DOHH2 (cell line): ENCODE measurements around the gene CWC25.
"Not testable (repeated sequence)": the region's sequence is repeated elsewhere in the genome, so short reads cannot be mapped to it uniquely, and the experiment has no call there.

Source experiments
- EZH2phosphoT487 ChIP-seq: fragments of 200-600 bp; sonication (generic); IDR thresholded peaks from 2 replicates; pipeline ENCODE4 v1.6.1; 2017; ENCODE audit warnings: borderline replicate concordance, mild to moderate bottlenecking, antibody characterized with exemption, low read length, moderate library complexity, mixed read lengths
- TF ChIP-seq, protein P1 (sequence below): fragments of 200-600 bp; sonication (generic); IDR thresholded peaks from one replicate; pipeline ENCODE4 v1.5.1; 2014; ENCODE audit warnings: antibody characterized with exemption, mild to moderate bottlenecking, low read depth, low read length; ENCODE audit not compliant: poor library complexity, severe bottlenecking

DNA sequence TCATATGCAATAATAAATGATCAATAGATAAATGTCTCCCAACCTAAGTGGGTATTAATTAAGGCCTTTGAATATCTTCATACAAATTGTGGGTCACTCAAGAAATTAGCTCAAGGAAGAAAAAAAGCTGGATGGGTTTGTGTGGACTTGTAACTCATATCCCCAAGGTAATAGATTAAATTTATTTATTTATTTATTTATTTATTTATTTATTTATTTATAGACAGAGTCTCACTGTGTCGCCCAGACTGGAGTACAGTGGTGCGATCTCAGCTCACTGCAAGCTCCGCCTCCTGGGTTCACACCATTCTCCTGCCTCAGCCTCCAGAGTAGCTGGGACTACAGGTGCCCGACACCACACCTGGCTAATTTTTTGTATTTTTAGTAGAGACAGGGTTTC, 37.1 kb downstream of the CWC25 start:
- TF ChIP-seq, protein P1, sequence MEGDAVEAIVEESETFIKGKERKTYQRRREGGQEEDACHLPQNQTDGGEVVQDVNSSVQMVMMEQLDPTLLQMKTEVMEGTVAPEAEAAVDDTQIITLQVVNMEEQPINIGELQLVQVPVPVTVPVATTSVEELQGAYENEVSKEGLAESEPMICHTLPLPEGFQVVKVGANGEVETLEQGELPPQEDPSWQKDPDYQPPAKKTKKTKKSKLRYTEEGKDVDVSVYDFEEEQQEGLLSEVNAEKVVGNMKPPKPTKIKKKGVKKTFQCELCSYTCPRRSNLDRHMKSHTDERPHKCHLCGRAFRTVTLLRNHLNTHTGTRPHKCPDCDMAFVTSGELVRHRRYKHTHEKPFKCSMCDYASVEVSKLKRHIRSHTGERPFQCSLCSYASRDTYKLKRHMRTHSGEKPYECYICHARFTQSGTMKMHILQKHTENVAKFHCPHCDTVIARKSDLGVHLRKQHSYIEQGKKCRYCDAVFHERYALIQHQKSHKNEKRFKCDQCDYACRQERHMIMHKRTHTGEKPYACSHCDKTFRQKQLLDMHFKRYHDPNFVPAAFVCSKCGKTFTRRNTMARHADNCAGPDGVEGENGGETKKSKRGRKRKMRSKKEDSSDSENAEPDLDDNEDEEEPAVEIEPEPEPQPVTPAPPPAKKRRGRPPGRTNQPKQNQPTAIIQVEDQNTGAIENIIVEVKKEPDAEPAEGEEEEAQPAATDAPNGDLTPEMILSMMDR, result not testable (repeated sequence)
- not testable (repeated sequence) for TF ChIP-seq EZH2phosphoT487
